HG03039 (cell line): ENCODE data around the gene MGLL.

ENCODE experiments used
- ATAC-seq: cut with Tn5 transposase; IDR thresholded peaks from one replicate; pipeline ENCODE4 v1.9.1; 2021; ENCODE audit warnings: mild to moderate bottlenecking, moderate library complexity; ENCODE audit not compliant: unreplicated experiment

MGLL gene

GRCh38 chr3:127791221-127791913, 30.9 kb downstream of the MGLL start:
- ATAC-seq = peak; percentile 65

- peak; percentile 10 for ATAC-seq
These were observed 31.5 kb downstream of the MGLL start for GRCh38 chr3:127790882-127791183.

- no peak for ATAC-seq
These were observed 32.1 kb downstream of the MGLL start for GRCh38 chr3:127789990-127790881.

- ATAC-seq = no peak
These were observed 33.3 kb downstream of the MGLL start for GRCh38 chr3:127789051-127789450.

- no peak for ATAC-seq
These were observed 33.8 kb downstream of the MGLL start for GRCh38 chr3:127788451-127788909.

GRCh38 chr3:127787571-127788365, 34.5 kb downstream of the MGLL start:
- ATAC-seq = no peak

- no peak for ATAC-seq
These were observed 35.2 kb downstream of the MGLL start for GRCh38 chr3:127787071-127787490.

- no peak for ATAC-seq
These were observed 35.8 kb downstream of the MGLL start for GRCh38 chr3:127786353-127787070.

GRCh38 chr3:127785711-127786265, 36.5 kb downstream of the MGLL start:
- ATAC-seq = no peak

GRCh38 chr3:127784865-127785710, 37.2 kb downstream of the MGLL start:
- no peak for ATAC-seq

GRCh38 chr3:127784283-127784682, 38.0 kb downstream of the MGLL start:
- ATAC-seq = no peak

- no peak for ATAC-seq
These were observed 38.6 kb downstream of the MGLL start for GRCh38 chr3:127783642-127784160.

GRCh38 chr3:127783166-127783565, 39.1 kb downstream of the MGLL start:
- ATAC-seq = no peak

GRCh38 chr3:127781411-127782001, 40.8 kb downstream of the MGLL start:
- no peak for ATAC-seq

GRCh38 chr3:127780536-127781400, 41.5 kb downstream of the MGLL start:
- ATAC-seq = no peak

- ATAC-seq = no peak
These were observed 42.6 kb downstream of the MGLL start for GRCh38 chr3:127779747-127780146.

GRCh38 chr3:127777921-127778656, 44.2 kb downstream of the MGLL start:
- no peak for ATAC-seq
